ENCODE results near the gene REXO4. TPM values are rescaled to one million over a fixed set of nuclear protein-coding genes. Genes with fewer than 3 reads are reported as not detected.

REXO4 gene
- total and polyA plus RNA-seq, 2 of the 13 experiments (the other 11 are each of a cell fraction or from before 2014, with no cell fraction given), result 18.5 to 30.4 TPM

GRCh38 chr9:133406480-133407307 is 11.1 kb downstream of the REXO4 start (continued):
- TF ChIP-seq KDM1A (CRISPR knock-in tag; IDR thresholded peaks at IDR 0.05) (no peak), SOX5 (CRISPR knock-in tag; IDR thresholded peaks at IDR 0.05; ENCODE audit: borderline replicate concordance) (no peak), ZBTB46 (CRISPR knock-in tag; IDR thresholded peaks at IDR 0.05; ENCODE audit: borderline replicate concordance) (no peak), TBP (CRISPR knock-in tag; IDR thresholded peaks at IDR 0.05) (no peak), TBX2 (CRISPR knock-in tag; IDR thresholded peaks at IDR 0.05; ENCODE audit: borderline replicate concordance) (peak; percentile 59), ZNF17 (CRISPR knock-in tag; IDR thresholded peaks at IDR 0.05) (no peak), MAZ (IDR thresholded peaks at IDR 0.05; ENCODE audit: borderline replicate concordance, low read depth, low read length) (no peak), MAZ (CRISPR knock-in tag; IDR thresholded peaks at IDR 0.05; ENCODE audit: low read depth) (0 out of 2 replicates have a peak, but pooled peaks have one; percentile 26), ZNF543 (CRISPR knock-in tag; IDR thresholded peaks at IDR 0.05) (no peak), RBM39 (IDR thresholded peaks at IDR 0.05; ENCODE audit: low read depth, low read length, poor library complexity, severe bottlenecking) (no peak), SIN3B (IDR thresholded peaks at IDR 0.05; ENCODE audit: low read length) (no peak), ZNF362 (CRISPR knock-in tag; IDR thresholded peaks at IDR 0.05; ENCODE audit: borderline replicate concordance) (no peak), NONO (IDR thresholded peaks at IDR 0.05) (no peak), NONO (CRISPR knock-in tag; conservative IDR thresholded peaks at IDR 0.05) (peak; percentile 67; the same call in 1 of the 2 replicates), FUBP1 (CRISPR knock-in tag; IDR thresholded peaks at IDR 0.05; ENCODE audit: borderline replicate concordance) (no peak), ASH2L (IDR thresholded peaks at IDR 0.05; ENCODE audit: insufficient read length, low read depth, low read length) (no peak), NPAS2 (CRISPR knock-in tag; IDR thresholded peaks at IDR 0.05; ENCODE audit: borderline replicate concordance) (no peak), THAP8 (CRISPR knock-in tag; IDR thresholded peaks at IDR 0.05; ENCODE audit: borderline replicate concordance) (no peak), ZBTB10 (CRISPR knock-in tag; IDR thresholded peaks at IDR 0.05; ENCODE audit: borderline replicate concordance) (no peak), ZBTB20 (CRISPR knock-in tag; IDR thresholded peaks at IDR 0.05; ENCODE audit: borderline replicate concordance, low read depth) (no peak), ZNF24 (IDR thresholded peaks at IDR 0.05) (no peak)
